Effector memory CD4-positive, alpha-beta T cell (primary cell): Measurements from ENCODE around the gene COL1A1.
A peak's percentile ranks its signal among the peaks of the same experiment; 100 is the strongest.

Source experiments
- DNase-seq, 3 donors: peaks; one replicate each; pipeline ENCODE4 v3.0.0-alpha.2; 2020
- H3K27ac ChIP-seq: 2 replicates; pipeline ENCODE4 v1.7.0; 2013; ENCODE audit warnings: mild to moderate bottlenecking, low read length, moderate library complexity; ENCODE audit not compliant: insufficient read depth, poor library complexity, severe bottlenecking
- H3K27me3 ChIP-seq: replicated peaks from 2 replicates; pipeline ENCODE4 v1.7.0; 2013; ENCODE audit warnings: mild to moderate bottlenecking, low read length; ENCODE audit not compliant: insufficient read depth, control insufficient read depth, poor library complexity, severe bottlenecking
- H3K36me3 ChIP-seq: 2 replicates; pipeline ENCODE4 v1.7.0; 2013; ENCODE audit warnings: mild to moderate bottlenecking, low read length, moderate library complexity; ENCODE audit not compliant: control insufficient read depth, insufficient read depth
- H3K4me1 ChIP-seq: 2 replicates; pipeline ENCODE4 v1.7.0; 2013; ENCODE audit warnings: low read length, mild to moderate bottlenecking; ENCODE audit not compliant: control insufficient read depth, insufficient read depth, poor library complexity, severe bottlenecking
- H3K4me3 ChIP-seq: 2 replicates; pipeline ENCODE4 v1.7.0; 2013; ENCODE audit warnings: low read length, low read depth, mild to moderate bottlenecking; ENCODE audit not compliant: insufficient read depth, poor library complexity, severe bottlenecking
- H3K9me3 ChIP-seq: 2 replicates; pipeline ENCODE4 v1.7.0; 2013; ENCODE audit warnings: mild to moderate bottlenecking, low read length, moderate library complexity; ENCODE audit not compliant: control insufficient read depth

The COL1A1 gene

GRCh38 chr17:50164697-50164988 is 36.8 kb downstream of the COL1A1 start:
- Histone ChIP-seq H3K4me1 (peaks cover 22% of the 10 kb centered on the region), H3K4me3 (no peak overlapping the region), H3K27me3 (no peaks in the 10 kb centered on the region), H3K9me3 (no peaks in the 10 kb centered on the region), H3K36me3 (no peaks in the 10 kb centered on the region), H3K27ac (no peak overlapping the region)
- DNase-seq: no peak

- Histone ChIP-seq H3K4me3 (no peak overlapping the region), H3K9me3 (no peaks in the 10 kb centered on the region), H3K27ac (no peak overlapping the region), H3K36me3 (no peaks in the 10 kb centered on the region), H3K27me3 (no peaks in the 10 kb centered on the region), H3K4me1 (peaks cover 17% of the 10 kb centered on the region)
- DNase-seq: no peak
Measured at GRCh38 chr17:50163843-50164696, 37.4 kb downstream of the COL1A1 start.

- no peaks in the 10 kb centered on the region for H3K36me3 ChIP-seq
- no peaks in the 10 kb centered on the region for H3K27me3 ChIP-seq
- no peak overlapping the region for H3K27ac ChIP-seq
- no peak for DNase-seq
- no peak overlapping the region for H3K4me3 ChIP-seq
- peaks cover 22% of the 10 kb centered on the region for H3K4me1 ChIP-seq
- no peaks in the 10 kb centered on the region for H3K9me3 ChIP-seq
Measured at GRCh38 chr17:50162466-50163254, 38.8 kb downstream of the COL1A1 start.

- H3K36me3 ChIP-seq: no peaks in the 10 kb centered on the region
- H3K4me3 ChIP-seq: peak overlapping the region; percentile 51
- no peak for DNase-seq
- H3K27ac ChIP-seq: no peak overlapping the region
- peaks cover 23% of the 10 kb centered on the region for H3K4me1 ChIP-seq
- H3K27me3 ChIP-seq: no peaks in the 10 kb centered on the region
- H3K9me3 ChIP-seq: no peaks in the 10 kb centered on the region
Measured at GRCh38 chr17:50161911-50162288, 39.5 kb downstream of the COL1A1 start.

- peak overlapping the region; percentile 51 for H3K27ac ChIP-seq
- peak; percentile 90 to 92 (median 92) for DNase-seq
- no peaks in the 10 kb centered on the region for H3K36me3 ChIP-seq
- H3K9me3 ChIP-seq: no peaks in the 10 kb centered on the region
- H3K4me1 ChIP-seq: peaks cover 23% of the 10 kb centered on the region
- peak overlapping the region; percentile 51 for H3K4me3 ChIP-seq
- no peaks in the 10 kb centered on the region for H3K27me3 ChIP-seq
Measured at GRCh38 chr17:50161023-50161910, 40.2 kb downstream of the COL1A1 start.

GRCh38 chr17:50157891-50158290 is 43.5 kb downstream of the COL1A1 start:
- H3K9me3 ChIP-seq: no peaks in the 10 kb centered on the region
- no peak overlapping the region for H3K4me3 ChIP-seq
- no peaks in the 10 kb centered on the region for H3K36me3 ChIP-seq
- H3K27ac ChIP-seq: no peak overlapping the region
- no peaks in the 10 kb centered on the region for H3K27me3 ChIP-seq
- peaks cover 27% of the 10 kb centered on the region for H3K4me1 ChIP-seq
- DNase-seq: no peak

- Histone ChIP-seq H3K9me3 (no peaks in the 10 kb centered on the region), H3K4me1 (peaks cover 24% of the 10 kb centered on the region), H3K27ac (no peak overlapping the region), H3K36me3 (no peaks in the 10 kb centered on the region), H3K27me3 (no peaks in the 10 kb centered on the region), H3K4me3 (no peak overlapping the region)
- no peak for DNase-seq
Measured at GRCh38 chr17:50155115-50155819, 46.2 kb downstream of the COL1A1 start.

GRCh38 chr17:50154604-50155003 is 46.8 kb downstream of the COL1A1 start:
- H3K36me3 ChIP-seq: no peaks in the 10 kb centered on the region
- no peak overlapping the region for H3K4me3 ChIP-seq
- H3K4me1 ChIP-seq: peaks cover 24% of the 10 kb centered on the region
- no peaks in the 10 kb centered on the region for H3K9me3 ChIP-seq
- no peak for DNase-seq
- H3K27me3 ChIP-seq: no peaks in the 10 kb centered on the region
- H3K27ac ChIP-seq: no peak overlapping the region

- no peaks in the 10 kb centered on the region for H3K9me3 ChIP-seq
- H3K27ac ChIP-seq: no peak overlapping the region
- no peak for DNase-seq
- no peaks in the 10 kb centered on the region for H3K27me3 ChIP-seq
- H3K4me3 ChIP-seq: no peak overlapping the region
- H3K4me1 ChIP-seq: peaks cover 24% of the 10 kb centered on the region
- H3K36me3 ChIP-seq: no peaks in the 10 kb centered on the region
Measured at GRCh38 chr17:50153650-50154575, 47.5 kb downstream of the COL1A1 start.
